ENCODE results near the gene UHRF1.
"Not testable (repeated sequence)": the region's sequence is repeated elsewhere in the genome, so short reads cannot be mapped to it uniquely, and the experiment has no call there.

The UHRF1 gene

DNA sequence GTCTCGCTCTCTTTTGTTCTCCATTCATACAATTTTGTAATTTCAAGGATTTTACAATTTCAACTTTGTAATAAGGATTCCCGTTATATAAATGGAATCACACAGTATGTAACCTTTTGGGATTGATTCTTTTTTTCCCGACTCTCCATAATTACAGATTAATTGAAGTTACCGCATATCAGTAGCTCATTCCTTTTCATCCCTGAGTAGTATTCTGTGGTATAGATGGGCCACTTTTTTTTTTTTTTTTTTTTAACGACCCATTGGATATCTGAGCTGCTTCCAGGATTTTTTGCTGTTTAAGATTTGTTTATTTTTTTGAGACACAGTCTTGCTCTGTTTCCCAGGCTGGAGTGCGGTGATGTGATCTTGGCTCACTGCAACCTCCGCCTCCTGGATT is 27.8 kb downstream of the UHRF1 start:
- no peak for DNase-seq

DNA sequence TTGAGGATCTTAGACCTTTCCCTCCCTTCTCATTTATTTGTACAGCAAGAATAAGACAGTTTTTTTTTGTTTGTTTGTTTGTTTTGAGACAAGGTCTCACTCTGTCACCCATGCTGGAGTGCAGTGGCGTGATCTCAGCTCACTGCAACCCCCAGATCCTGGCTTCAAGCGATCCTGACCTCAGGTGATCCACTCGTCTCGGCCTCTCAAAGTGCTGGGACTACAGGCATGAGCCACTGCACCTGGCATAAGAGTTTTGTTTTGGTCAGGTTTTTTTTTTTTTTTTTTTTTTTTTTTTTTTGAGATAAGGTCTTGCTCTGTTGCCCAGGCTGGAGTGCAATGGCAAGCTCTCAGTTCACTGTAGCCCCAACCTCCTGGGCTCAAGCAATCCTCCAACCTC is 29.2 kb downstream of the UHRF1 start:
- DNase-seq, result not testable (repeated sequence)

- DNase-seq, result no peak
Observed at GRCh38 chr19:4939466-4939865, 30.2 kb downstream of the UHRF1 start.

GRCh38 chr19:4941638-4942169 is 32.4 kb downstream of the UHRF1 start:
- not testable (repeated sequence) for DNase-seq

- not testable (repeated sequence) for DNase-seq
Observed at GRCh38 chr19:4950650-4951049, 41.3 kb downstream of the UHRF1 start.

- DNase-seq, result no peak
Observed at GRCh38 chr19:4951656-4952055, 42.4 kb downstream of the UHRF1 start.

GRCh38 chr19:4952945-4953344 is 43.6 kb downstream of the UHRF1 start:
- DNase-seq, result no peak

DNA sequence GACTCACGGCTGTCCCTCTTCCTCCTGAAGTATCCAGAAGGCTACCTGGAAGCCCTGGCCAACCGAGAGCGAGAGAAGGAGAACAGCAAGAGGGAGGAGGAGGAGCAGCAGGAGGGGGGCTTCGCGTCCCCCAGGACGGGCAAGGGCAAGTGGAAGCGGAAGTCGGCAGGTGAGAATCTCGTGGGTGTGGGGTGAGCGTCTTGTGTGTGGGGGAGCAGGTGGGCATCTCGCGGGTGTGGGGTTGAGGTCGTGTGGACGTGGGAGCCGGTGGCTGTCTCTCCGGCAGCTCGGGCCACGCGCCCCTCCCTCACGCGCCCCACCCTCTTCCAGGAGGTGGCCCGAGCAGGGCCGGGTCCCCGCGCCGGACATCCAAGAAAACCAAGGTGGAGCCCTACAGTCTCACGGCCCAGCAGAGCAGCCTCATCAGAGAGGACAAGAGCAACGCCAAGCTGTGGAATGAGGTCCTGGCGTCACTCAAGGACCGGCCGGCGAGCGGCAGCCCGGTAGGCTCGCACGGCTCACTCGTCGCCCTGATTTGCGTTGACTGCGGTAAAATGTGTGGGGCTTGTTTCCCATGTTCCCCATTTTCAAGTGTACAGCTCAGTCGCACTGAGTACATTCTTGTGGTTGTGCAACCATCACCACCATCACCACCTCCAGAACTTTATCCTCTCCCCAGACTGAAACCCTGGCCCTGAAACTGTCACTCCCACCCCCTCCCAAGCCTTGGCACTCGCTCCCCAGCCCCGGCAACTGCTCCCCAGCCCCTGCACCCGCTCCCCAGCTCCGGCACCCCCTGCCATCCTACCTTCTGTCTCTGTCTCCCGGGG is 45.2 kb downstream of the UHRF1 start:
- DNase-seq, result not testable (repeated sequence)

DNA sequence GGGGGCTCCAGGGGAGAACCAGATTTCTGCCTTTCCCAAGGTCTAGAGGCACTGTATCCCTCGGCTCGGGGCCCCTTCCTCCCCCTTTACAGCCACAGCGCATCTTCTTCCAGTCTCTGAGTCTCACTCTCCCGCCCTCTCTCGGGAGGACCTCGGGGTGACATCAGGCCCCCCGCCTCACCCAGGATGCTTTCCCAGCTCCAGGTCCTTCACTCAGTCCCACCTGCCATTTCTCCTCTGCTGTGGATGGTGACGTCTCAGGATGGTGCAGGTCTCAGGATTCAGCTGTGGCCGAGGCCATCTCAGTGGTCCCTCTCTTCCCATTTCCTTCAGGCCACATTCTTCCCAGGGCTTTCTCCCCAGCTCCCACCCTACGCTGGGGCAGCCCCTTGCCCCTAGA is 46.0 kb downstream of the UHRF1 start:
- no peak for DNase-seq

DNA sequence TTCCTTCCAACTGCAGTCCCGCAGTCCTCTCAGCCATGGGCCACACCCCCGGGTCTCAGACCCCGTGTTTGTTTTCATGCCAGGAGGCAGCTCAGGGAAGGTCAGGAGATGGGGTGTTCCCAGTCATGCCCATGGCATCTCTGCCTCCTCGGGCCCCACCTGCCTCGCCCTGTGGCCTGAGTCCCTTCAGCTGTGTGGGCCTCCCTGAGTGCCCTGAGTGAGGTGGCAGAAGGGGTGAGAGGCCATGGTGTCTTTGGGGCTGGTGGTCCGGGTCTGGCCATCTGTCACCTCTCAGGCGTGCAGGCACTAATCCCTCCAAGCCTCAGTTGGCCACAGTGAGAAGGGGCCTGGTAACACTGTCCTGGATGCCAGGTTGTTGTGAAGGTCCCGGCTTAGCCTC is 48.7 kb downstream of the UHRF1 start:
- no peak for DNase-seq

DNA sequence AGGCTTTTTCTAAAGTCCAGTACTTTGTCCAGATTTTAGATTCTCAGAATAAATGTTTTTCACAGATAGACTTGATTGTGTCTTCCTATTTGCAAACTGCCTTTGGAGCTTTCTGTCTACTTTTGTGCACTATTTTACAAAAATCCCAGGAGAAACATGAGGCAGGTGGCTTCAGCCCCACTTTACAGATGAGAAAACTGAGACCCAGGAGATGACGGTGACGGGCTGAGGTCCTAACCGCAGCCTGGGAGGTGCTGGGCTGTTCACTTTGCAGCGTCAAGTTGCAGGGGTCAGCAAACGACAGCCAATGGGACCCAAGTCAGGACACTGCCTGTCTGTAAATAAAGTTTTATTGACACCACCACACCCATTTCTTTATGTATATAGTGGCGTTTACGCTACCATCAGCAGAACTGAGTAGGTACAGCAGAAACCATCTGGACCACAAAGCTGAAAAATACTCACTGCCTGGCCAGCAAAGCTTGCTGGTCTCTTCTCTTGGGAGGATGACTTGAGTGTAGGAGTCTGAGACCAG is 52.9 kb downstream of the UHRF1 start:
- no peak for DNase-seq

DNA sequence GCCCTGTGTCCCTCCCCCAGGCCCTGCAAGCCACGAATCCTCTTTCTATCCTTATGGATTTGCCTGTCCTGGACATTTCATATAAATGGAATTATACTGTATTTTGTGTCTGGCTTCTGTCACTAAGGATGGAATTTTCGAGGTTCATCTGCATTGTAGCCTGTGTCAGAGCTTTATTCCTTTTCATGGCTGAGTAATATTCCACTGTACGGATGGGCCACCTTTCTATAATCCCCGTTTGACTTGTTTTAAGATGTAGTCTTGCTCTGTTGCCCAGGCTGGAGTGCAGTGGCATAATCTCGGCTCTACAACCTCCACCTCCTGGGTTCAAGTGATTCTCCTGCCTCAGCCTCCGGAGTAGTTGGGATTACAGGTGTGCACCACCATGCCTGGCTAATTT is 55.8 kb downstream of the UHRF1 start:
- no peak for DNase-seq

GRCh38 chr19:4966591-4966990 is 57.3 kb downstream of the UHRF1 start:
- no peak for DNase-seq

GRCh38 chr19:4967738-4968461 is 58.6 kb downstream of the UHRF1 start:
- no peak for DNase-seq

DNA sequence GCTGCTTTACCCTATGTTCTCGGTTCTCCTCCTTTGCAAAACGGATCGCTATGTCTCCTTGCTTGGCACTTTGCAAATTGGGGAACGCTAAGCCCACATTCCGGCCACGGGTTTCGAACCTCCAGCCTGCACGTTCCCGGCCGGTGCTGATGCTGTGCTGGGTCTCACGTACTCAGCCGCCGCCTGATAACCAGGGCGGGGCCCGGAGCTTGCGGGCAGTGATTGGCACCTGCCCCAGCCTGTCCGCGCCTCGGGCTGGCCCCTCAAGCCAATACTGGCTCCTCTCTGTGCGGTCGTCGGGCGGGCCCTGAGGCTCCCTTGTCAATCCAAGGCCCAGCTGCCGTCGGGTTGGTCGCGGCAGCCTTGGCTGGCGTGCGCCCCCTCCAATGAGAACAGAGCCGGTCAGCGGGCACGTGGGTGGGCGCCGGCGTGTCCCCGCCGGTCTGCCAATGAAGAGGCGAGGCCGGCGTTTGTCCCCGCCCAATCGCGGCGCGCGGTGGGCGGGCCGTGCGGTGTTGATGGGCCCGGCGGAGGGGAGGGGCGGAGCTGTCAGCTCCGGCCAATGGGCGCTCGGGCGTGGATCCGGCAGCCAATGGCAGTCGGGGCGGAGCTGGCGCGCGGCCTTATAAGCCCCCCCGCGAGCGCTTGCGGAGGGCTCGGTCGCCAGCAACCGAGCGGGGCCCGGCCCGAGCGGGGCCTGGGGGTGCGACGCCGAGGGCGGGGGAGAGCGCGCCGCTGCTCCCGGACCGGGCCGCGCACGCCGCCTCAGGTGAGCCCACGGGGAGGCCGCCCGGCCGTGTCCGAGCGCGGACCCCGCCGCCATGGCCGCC is 59.4 kb downstream of the UHRF1 start, which contains the start of gene KDM4B:
KDM4B (plus strand) TSS at position 652 of the 830 bp plus-strand sequence. CDS start 63,778 bp downstream, outside the sequence.
- peak; percentile 98 for DNase-seq

DNA sequence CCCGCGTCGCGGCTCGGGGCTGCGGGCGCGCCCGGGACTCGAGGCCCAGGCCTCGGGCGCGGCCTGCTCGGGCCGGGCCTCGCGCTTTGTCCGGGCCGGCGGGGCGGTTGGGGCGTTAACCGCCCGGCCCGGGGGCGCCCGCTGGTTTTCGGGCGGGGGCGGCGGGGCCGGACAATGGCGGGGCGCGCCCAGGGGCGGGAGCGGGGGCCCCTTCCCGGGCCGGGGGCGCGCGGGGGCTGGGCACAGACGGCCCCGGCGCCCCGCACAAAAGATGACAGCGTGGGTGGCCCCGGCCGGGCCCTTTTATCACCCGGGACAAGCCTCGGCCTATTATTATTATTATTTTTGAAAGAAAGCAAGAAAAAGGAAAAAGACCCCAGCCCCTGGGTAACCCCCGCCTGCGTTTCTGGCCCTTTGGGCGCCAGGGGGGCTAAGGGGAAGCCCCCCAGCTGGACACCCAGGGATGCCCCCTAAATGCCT is 60.0 kb downstream of the UHRF1 start:
- DNase-seq, result no peak

GRCh38 chr19:4969772-4970531 is 60.7 kb downstream of the UHRF1 start:
- no peak for DNase-seq

GRCh38 chr19:4970558-4971423 is 61.5 kb downstream of the UHRF1 start:
- no peak for DNase-seq

GRCh38 chr19:4971424-4971793 is 62.1 kb downstream of the UHRF1 start:
- DNase-seq, result no peak

DNA sequence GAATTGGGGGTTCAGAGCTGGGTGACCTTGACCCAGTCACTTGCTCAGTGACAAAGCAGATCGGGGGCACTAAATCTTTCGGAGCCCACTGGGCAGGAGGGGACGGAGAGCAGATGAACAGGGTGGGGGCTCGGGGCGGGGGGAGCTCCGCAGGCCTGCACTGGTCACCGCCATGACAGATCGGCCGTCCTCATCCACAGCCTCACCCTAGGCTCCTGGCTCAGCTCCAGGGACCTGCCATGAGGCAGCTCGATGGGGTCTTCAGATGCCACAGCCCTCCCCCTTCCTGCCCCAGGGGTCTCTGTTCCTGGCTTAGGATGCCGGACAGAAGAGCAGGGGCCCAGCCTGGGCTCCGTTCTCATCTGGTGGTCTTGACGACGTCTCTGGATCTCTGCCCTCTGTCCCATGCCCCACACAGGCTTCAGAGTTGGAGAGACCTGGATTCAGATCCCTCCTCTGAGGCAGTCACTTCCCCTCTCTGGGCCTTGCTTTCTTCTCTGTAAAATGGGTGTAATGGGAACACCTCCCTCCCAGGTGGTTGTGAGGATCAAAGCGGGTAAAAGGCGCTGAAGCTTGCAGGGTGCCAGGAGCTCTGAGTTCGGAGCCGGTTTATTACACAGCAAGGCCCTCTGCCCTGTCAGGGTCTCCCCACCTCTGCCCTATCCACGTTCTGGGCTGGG is 62.7 kb downstream of the UHRF1 start:
- no peak for DNase-seq

Data from effector CD8-positive, alpha-beta T cell (primary cell).